ENCODE data around the gene REEP1. TPM values are rescaled to one million over a fixed set of nuclear protein-coding genes. Genes with fewer than 3 reads are reported as not detected.

The REEP1 gene
- total and polyA plus RNA-seq, 9 of the 15 experiments (the other 6 are each of a cell fraction or from before 2014, with no cell fraction given), result 0.11 to 0.67 (median 0.13) TPM

- TF ChIP-seq ZBTB40 (IDR thresholded peaks at IDR 0.05) (no peak), ZBTB40 (CRISPR knock-in tag; IDR thresholded peaks at IDR 0.05) (no peak), CTCFL (IDR thresholded peaks at IDR 0.05; ENCODE audit: borderline replicate concordance, insufficient read depth, low read depth, low read length, poor library complexity, severe bottlenecking) (no peak), TAL1 (IDR thresholded peaks at IDR 0.05) (peak; percentile 98), CCAR2 (IDR thresholded peaks at IDR 0.05; ENCODE audit: low read depth, low read length) (no peak), E2F5 (CRISPR knock-in tag; IDR thresholded peaks at IDR 0.05) (no peak), SAFB (IDR thresholded peaks at IDR 0.05; ENCODE audit: borderline replicate concordance, low read depth, low read length) (no peak), MBD2 (IDR thresholded peaks at IDR 0.05; ENCODE audit: borderline replicate concordance, low read depth) (peak; percentile 65; the same call in 1 of the 2 replicates), NKRF (IDR thresholded peaks at IDR 0.05; ENCODE audit: borderline replicate concordance) (0 out of 2 replicates have a peak, but pooled peaks have one; percentile 13), NFIC (IDR thresholded peaks at IDR 0.05) (peak; percentile 88), BACH1 (tag; IDR thresholded peaks at IDR 0.05) (no peak)
Observed at GRCh38 chr2:86213699-86214502, 123.5 kb downstream of the REEP1 start (continued).
